DND-41 (cell line): ENCODE measurements around the gene FCSK.

Source experiments
- EZH2 ChIP-seq: IDR thresholded peaks from 3 replicates; pipeline ENCODE4 v1.6.1; 2012; ENCODE audit warnings: borderline replicate concordance, low read depth, mild to moderate bottlenecking, moderate library complexity, low read length, inconsistent platforms; ENCODE audit not compliant: severe bottlenecking
- TF ChIP-seq, protein P1 (sequence below): IDR thresholded peaks from 2 replicates; pipeline ENCODE4 v1.5.1; 2012; ENCODE audit warnings: borderline replicate concordance, low read length, moderate library complexity, mild to moderate bottlenecking; ENCODE audit not compliant: poor library complexity, severe bottlenecking; ENCODE audit errors: extremely low read depth

DNA sequence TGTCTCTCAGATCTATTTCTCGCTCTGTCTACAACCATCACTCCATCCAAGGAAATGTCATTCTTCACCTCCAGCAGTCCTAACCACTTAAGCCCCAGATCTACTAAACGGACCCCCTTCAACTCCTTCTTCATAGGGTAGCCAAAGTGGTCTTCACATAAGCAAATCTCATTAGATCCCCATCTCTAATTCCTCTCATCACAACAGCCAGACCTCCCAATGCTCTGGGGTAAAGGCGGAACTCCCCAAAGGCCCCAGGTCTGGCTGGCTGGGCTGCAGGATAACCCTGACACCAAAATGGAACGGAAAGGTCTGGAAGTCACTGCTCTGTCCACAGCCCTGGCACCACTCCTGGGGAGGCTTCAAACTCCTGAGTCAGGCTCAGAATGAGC lies 26.6 kb upstream of the FCSK start:
- TF ChIP-seq, protein P1, sequence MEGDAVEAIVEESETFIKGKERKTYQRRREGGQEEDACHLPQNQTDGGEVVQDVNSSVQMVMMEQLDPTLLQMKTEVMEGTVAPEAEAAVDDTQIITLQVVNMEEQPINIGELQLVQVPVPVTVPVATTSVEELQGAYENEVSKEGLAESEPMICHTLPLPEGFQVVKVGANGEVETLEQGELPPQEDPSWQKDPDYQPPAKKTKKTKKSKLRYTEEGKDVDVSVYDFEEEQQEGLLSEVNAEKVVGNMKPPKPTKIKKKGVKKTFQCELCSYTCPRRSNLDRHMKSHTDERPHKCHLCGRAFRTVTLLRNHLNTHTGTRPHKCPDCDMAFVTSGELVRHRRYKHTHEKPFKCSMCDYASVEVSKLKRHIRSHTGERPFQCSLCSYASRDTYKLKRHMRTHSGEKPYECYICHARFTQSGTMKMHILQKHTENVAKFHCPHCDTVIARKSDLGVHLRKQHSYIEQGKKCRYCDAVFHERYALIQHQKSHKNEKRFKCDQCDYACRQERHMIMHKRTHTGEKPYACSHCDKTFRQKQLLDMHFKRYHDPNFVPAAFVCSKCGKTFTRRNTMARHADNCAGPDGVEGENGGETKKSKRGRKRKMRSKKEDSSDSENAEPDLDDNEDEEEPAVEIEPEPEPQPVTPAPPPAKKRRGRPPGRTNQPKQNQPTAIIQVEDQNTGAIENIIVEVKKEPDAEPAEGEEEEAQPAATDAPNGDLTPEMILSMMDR, result no peak
- TF ChIP-seq EZH2, result no peak
